ENCODE measurements around the gene HUNK. TPM values are rescaled to one million over a fixed set of nuclear protein-coding genes. Genes with fewer than 3 reads are reported as not detected.

The HUNK gene
- total RNA-seq, 2 donors from 2014 or later, result 0.20 to 2.0 TPM

DNA sequence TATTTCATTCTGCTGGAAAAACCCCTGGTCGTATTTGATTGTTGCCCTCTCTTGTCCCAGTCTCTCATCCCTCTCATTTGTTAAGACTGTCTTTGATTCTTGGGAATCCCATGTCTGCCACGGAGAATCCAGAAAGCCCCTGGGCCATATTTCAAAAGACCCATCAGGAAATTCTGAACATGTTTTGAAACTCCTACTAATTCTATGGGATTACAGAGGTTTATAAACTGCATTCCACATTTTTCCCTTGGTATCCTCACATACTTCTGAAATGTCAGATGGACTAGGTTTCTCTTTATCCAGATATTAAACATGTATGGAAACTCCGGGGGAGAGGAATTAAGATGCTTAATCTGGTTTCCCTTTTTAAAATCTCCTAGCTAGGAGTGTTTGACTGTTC is 80.0 kb downstream of the HUNK start:
- no peaks in the 10 kb centered on the region for H3K9me3 ChIP-seq
- TF ChIP-seq, protein P1, sequence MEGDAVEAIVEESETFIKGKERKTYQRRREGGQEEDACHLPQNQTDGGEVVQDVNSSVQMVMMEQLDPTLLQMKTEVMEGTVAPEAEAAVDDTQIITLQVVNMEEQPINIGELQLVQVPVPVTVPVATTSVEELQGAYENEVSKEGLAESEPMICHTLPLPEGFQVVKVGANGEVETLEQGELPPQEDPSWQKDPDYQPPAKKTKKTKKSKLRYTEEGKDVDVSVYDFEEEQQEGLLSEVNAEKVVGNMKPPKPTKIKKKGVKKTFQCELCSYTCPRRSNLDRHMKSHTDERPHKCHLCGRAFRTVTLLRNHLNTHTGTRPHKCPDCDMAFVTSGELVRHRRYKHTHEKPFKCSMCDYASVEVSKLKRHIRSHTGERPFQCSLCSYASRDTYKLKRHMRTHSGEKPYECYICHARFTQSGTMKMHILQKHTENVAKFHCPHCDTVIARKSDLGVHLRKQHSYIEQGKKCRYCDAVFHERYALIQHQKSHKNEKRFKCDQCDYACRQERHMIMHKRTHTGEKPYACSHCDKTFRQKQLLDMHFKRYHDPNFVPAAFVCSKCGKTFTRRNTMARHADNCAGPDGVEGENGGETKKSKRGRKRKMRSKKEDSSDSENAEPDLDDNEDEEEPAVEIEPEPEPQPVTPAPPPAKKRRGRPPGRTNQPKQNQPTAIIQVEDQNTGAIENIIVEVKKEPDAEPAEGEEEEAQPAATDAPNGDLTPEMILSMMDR (IDR thresholded peaks at IDR 0.05), result no peak
- no peaks in the 10 kb centered on the region for H3K4me1 ChIP-seq
- DNase-seq (ENCODE audit: low spot score), result no peak
- no peaks in the 10 kb centered on the region for H3K36me3 ChIP-seq
- H3K27ac ChIP-seq, result no peak overlapping the region
- H3K4me3 ChIP-seq, result no peak overlapping the region
- no peaks in the 10 kb centered on the region for H3K27me3 ChIP-seq

DNA sequence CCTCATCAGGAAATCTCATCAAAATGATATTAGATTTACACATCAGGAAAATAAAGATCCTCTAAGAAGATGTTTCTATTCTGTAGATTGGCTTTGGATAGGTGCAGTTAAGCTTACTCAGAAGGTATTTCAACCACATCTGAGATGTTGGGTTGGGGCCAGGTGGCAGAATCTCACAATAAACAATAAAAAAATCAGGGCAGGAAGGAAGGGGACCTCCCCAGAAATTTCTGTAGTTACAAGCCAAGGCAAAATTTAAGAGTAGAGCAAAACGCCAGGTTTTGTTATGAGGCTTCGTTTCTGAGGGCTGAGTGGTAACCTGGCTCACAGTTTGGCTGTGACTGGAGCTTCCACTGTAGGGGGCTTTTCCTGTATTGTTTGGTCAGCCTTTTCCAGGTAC is 84.8 kb downstream of the HUNK start:
- H3K4me3 ChIP-seq, result no peak overlapping the region
- no peaks in the 10 kb centered on the region for H3K27me3 ChIP-seq
- TF ChIP-seq, protein P1 (IDR thresholded peaks at IDR 0.05), result no peak
- H3K36me3 ChIP-seq, result no peaks in the 10 kb centered on the region
- DNase-seq (ENCODE audit: low spot score), result no peak
- H3K27ac ChIP-seq, result no peak overlapping the region
- H3K9me3 ChIP-seq, result peaks cover 0 to 5% of the 10 kb centered on the region in 2 donors
- H3K4me1 ChIP-seq, result no peaks in the 10 kb centered on the region

DNA sequence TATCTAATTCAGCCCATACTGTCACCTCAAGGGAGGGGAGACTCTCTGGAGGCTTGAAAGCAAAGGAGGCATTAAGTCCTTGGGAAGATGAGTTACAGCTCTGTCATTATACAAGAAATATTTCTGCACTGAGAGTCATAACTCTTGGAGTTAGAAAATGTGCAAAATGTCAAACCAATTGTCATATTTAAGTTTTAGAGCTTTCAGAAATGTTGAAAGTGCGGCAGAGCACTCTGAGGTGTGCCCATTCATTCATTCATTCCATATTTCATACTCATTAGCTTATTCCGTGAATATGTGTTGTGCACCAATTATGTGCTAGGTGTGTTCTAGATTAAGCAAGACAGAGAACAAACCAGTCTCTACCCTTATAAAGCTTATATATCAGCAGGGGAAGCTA is 87.1 kb downstream of the HUNK start:
- Histone ChIP-seq H3K4me1 (no peaks in the 10 kb centered on the region), H3K27ac (no peak overlapping the region), H3K36me3 (no peaks in the 10 kb centered on the region), H3K27me3 (no peaks in the 10 kb centered on the region), H3K4me3 (no peak overlapping the region), H3K9me3 (peaks cover 0 to 5% of the 10 kb centered on the region in 2 donors)
- no peak for DNase-seq (ENCODE audit: low spot score)
- TF ChIP-seq, protein P1 (IDR thresholded peaks at IDR 0.05), result no peak

DNA sequence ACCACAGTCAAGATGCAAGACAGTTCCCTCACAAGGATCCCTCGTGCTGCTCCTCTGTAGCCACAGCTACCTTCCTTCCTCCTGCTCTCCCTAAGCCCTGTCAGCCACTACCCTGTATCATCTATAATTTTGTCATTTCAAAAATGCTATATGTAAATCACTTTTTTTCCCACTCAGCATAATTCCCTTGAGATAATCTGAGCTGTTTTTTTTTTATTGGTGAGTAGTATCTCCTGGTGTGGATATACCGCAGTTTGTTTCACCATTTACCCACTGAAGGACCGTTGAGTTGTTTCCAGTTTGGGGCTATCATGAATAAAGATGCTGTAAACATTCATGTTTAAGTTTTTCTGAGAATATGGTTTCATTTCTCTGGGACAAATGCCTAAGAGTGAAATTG is 88.2 kb downstream of the HUNK start:
- H3K36me3 ChIP-seq, result no peaks in the 10 kb centered on the region
- DNase-seq (ENCODE audit: low spot score), result no peak
- H3K4me1 ChIP-seq, result no peaks in the 10 kb centered on the region
- no peak overlapping the region for H3K27ac ChIP-seq
- H3K4me3 ChIP-seq, result no peak overlapping the region
- no peaks in the 10 kb centered on the region for H3K27me3 ChIP-seq
- H3K9me3 ChIP-seq, result peaks cover 0 to 5% of the 10 kb centered on the region in 2 donors
- TF ChIP-seq, protein P1 (IDR thresholded peaks at IDR 0.05), result no peak

DNA sequence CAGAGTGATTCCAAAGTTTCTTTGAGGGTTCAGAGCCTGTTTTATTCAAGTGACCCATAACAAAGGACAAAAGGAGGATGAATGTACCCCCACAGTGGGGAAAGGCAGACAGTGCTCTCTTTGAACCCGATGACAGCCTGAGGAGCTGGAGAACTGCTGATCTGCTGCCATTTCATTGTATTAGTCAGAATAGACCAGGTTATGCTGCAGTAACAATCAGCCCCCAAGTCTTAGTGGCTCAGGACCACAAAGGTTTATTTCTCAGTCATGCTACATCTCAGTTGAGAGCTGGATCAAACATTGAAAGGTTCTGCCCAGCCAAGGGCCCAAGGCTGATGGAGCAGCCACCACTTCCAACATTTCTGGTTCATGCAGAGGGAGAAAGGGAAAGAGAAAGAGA is 88.9 kb downstream of the HUNK start:
- H3K27ac ChIP-seq, result no peak overlapping the region
- H3K27me3 ChIP-seq, result no peaks in the 10 kb centered on the region
- H3K4me1 ChIP-seq, result no peaks in the 10 kb centered on the region
- no peak overlapping the region for H3K4me3 ChIP-seq
- H3K9me3 ChIP-seq, result peaks cover 0 to 5% of the 10 kb centered on the region in 2 donors
- no peaks in the 10 kb centered on the region for H3K36me3 ChIP-seq
- no peak for DNase-seq (ENCODE audit: low spot score)
- TF ChIP-seq, protein P1 (IDR thresholded peaks at IDR 0.05), result no peak

DNA sequence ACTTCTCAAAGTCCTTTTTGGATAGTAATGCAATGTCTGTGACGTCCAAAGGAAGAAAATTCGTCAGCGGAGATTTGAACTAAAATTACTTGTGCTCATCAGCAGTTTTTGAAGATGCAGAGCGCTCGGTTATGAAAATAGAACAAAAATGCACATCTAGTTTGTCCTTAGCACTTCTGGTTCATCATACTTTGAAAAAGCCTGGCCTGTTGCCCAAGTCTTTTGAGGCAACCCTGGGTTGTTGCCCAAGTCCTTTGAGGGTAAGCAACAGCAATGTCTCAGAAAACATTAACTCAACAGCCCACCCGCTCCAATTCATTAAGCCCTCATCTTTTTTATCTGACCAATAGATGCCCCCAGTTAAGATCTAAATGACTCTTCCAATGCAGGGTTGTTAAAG is 91.9 kb downstream of the HUNK start:
- TF ChIP-seq, protein P1 (IDR thresholded peaks at IDR 0.05), result no peak
- no peaks in the 10 kb centered on the region for H3K36me3 ChIP-seq
- no peak overlapping the region for H3K4me3 ChIP-seq
- H3K27me3 ChIP-seq, result no peaks in the 10 kb centered on the region
- no peak for DNase-seq (ENCODE audit: low spot score)
- peaks cover 0 to 5% of the 10 kb centered on the region in 2 donors for H3K9me3 ChIP-seq
- no peaks in the 10 kb centered on the region for H3K4me1 ChIP-seq
- H3K27ac ChIP-seq, result no peak overlapping the region

All from right atrium auricular region (tissue), 2 donors.